H1 (cell line): ENCODE data around the gene PDLIM4. TPM values are rescaled to one million over a fixed set of nuclear protein-coding genes. Genes with fewer than 3 reads are reported as not detected.

ENCODE experiments used
- CHD1 ChIP-seq: IDR thresholded peaks from 2 replicates; pipeline ENCODE4 v1.6.1; 2012; ENCODE audit warnings: low read depth, low read length, improper control_type of control experiment
- GABPA ChIP-seq: IDR thresholded peaks from 2 replicates; pipeline ENCODE4 v1.6.1; 2011; ENCODE audit warnings: mild to moderate bottlenecking, low read length, moderate library complexity, borderline replicate concordance; ENCODE audit not compliant: insufficient read depth
- KDM1A ChIP-seq: fragments of 200-600, 300-600 bp; sonication (generic); IDR thresholded peaks from 2 replicates; pipeline ENCODE4 v1.7.1; 2016; ENCODE audit warnings: mild to moderate bottlenecking, low read length, borderline replicate concordance
- SIX5 ChIP-seq: IDR thresholded peaks from 2 replicates; pipeline ENCODE4 v1.6.1; 2011; ENCODE audit warnings: mild to moderate bottlenecking, low read depth, low read length
- SP4 ChIP-seq: IDR thresholded peaks from 2 replicates; pipeline ENCODE4 v1.6.1; 2012; ENCODE audit warnings: low read length, inconsistent platforms
- TCF12 ChIP-seq: IDR thresholded peaks from 2 replicates; pipeline ENCODE4 v1.6.1; 2011; ENCODE audit warnings: low read depth, mild to moderate bottlenecking, low read length
- polyA plus RNA-seq, 7 experiments: library from polyadenylated mRNA; depleted of rRNA in 3 of 7; stranded (reverse) in 5 of 7; unstranded in 2 of 7; fragments of >200 nt in 5 of 7; fragments of 200-250 nt in 2 of 7; gene quantifications; 1 replicate in 5 of 7; 2 replicates in 1 of 7; 4 replicates in 1 of 7; pipeline versions ENCODE4 v1.2.1 to v1.2.3, GENCODE V29; 2011 to 2013; ENCODE audit warnings: missing spikeins in 2 of 7, mixed read lengths in 2 of 7
- total RNA-seq: library from RNA; stranded (reverse); fragmentation: NEBNext Ultra II Directional; extraction: Animal tissue kit (Norgen Biotek cat#: 25700); gene quantifications from 2 replicates; pipeline ENCODE4 v1.2.1, GENCODE V29; 2021

The PDLIM4 gene
- total and polyA plus RNA-seq, 2 of the 8 experiments (the other 6 are each of a cell fraction or from before 2014, with no cell fraction given) = 10.7 to 29.1 TPM

DNA sequence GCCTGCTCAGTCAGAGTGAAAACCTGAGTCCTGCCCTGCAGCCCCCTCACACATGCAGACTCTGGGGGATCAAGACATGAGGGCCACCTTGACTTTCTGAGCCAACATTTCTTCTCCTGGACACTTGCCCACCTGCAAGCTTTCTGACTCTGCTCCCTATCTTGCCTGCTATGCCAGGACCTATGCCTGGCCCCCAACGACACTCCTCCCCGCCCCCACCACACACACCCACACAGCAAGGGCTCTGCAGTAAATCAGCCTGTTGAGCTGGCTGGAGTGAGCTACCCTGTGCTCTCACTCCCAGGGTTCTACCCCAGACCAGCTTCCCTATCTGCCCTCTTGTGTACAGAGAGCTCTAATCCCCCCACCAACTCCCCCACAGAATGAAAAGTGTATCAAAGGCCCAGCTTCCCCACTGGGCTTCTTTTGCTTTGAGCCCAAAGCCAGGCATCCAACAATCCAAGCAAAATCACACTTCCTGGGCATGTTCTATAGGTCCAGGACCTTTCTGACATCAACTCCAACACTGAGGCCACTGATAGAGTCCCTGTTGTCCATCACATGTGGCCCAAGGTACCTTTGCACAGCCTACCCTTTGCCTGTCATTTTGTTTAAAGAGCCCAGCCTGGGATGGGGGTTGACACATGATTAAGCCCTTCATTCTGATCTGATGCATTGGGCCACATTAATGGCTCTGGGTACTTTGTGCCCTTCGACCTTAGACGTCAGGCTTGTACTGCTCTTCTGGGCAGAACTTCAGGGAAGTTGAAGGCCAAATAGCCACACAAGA, 7.2 kb downstream of the PDLIM4 start (continued):
- TF ChIP-seq CHD1 (no peak), GABPA (no peak), KDM1A (no peak), TCF12 (no peak), SP4 (no peak), SIX5 (no peak)
